SK-N-SH (cell line): Measurements from ENCODE around the gene PAQR5.
A peak's percentile ranks its signal among the peaks of the same experiment; 100 is the strongest.

Experiments used
- ELF1 ChIP-seq: IDR thresholded peaks from 2 replicates; pipeline ENCODE4 v1.4.0; 2012
- GABPA ChIP-seq: IDR thresholded peaks from 2 replicates; pipeline ENCODE4 v1.4.0; 2012; ENCODE audit warnings: low read depth, mild to moderate bottlenecking
- NRF1 ChIP-seq: IDR thresholded peaks from 2 replicates; pipeline ENCODE4 v1.6.1; 2012; ENCODE audit warnings: low read depth, mild to moderate bottlenecking, low read length
- RAD21 ChIP-seq: IDR thresholded peaks from 2 replicates; pipeline ENCODE4 v1.6.1; 2012; ENCODE audit warnings: mild to moderate bottlenecking, low read length
- SIN3A ChIP-seq: IDR thresholded peaks from 2 replicates; pipeline ENCODE4 v1.6.1; 2012; ENCODE audit warnings: low read depth, mild to moderate bottlenecking, low read length, moderate library complexity, borderline replicate concordance
- TCF12 ChIP-seq: IDR thresholded peaks from 2 replicates; pipeline ENCODE4 v1.4.0; 2012
- TEAD4 ChIP-seq: IDR thresholded peaks from 2 replicates; pipeline ENCODE4 v1.4.0; 2012; ENCODE audit warnings: mild to moderate bottlenecking, borderline replicate concordance; ENCODE audit not compliant: insufficient read depth
- YY1 ChIP-seq: IDR thresholded peaks from 2 replicates; pipeline ENCODE4 v1.4.0; 2012; ENCODE audit warnings: low read depth, mild to moderate bottlenecking
- TF ChIP-seq, protein P1 (sequence below): IDR thresholded peaks from 2 replicates; pipeline ENCODE4 v1.4.0; 2012; ENCODE audit warnings: low read depth, borderline replicate concordance
- TF ChIP-seq, protein P2 (sequence below): fragments of 200-600 bp; sonication (generic); IDR thresholded peaks from 2 replicates; pipeline ENCODE4 v1.6.1; 2017; ENCODE audit warnings: antibody characterized with exemption, mild to moderate bottlenecking, moderate library complexity
- TF ChIP-seq, protein P3 (sequence below): IDR thresholded peaks from 2 replicates; pipeline ENCODE4; 2012
- TF ChIP-seq, protein P4 (sequence below): IDR thresholded peaks from 2 replicates; pipeline ENCODE4 v1.4.0; 2012; ENCODE audit warnings: low read depth, borderline replicate concordance
- TF ChIP-seq, protein P5 (sequence below): fragments of 150-350 bp; IDR thresholded peaks from 2 replicates; pipeline ENCODE4 v1.6.1; 2017; ENCODE audit warnings: antibody characterized with exemption, low read length, low read depth, borderline replicate concordance

DNA sequence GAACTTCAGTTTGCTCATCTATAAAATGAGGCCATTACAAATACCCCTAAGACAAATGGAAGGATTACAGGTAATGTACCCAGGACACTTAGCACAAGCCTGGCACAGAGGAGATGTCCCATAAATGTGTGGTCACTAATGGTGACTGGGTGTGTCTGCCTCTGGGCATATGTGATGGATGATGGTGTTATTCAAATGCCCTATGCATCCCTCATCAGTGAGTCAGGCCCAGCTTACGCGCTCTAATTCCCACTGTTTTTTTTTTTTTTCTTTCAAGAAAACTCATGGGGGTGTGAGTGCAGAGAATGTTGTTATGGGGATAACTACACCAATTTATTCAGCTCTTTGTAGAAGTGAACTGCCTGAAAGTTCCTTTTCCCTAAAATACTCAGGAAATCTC, 91.9 kb downstream of the PAQR5 start:
- TF ChIP-seq, protein P1, sequence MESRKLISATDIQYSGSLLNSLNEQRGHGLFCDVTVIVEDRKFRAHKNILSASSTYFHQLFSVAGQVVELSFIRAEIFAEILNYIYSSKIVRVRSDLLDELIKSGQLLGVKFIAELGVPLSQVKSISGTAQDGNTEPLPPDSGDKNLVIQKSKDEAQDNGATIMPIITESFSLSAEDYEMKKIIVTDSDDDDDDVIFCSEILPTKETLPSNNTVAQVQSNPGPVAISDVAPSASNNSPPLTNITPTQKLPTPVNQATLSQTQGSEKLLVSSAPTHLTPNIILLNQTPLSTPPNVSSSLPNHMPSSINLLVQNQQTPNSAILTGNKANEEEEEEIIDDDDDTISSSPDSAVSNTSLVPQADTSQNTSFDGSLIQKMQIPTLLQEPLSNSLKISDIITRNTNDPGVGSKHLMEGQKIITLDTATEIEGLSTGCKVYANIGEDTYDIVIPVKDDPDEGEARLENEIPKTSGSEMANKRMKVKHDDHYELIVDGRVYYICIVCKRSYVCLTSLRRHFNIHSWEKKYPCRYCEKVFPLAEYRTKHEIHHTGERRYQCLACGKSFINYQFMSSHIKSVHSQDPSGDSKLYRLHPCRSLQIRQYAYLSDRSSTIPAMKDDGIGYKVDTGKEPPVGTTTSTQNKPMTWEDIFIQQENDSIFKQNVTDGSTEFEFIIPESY, result no peak
- TF ChIP-seq, protein P2, sequence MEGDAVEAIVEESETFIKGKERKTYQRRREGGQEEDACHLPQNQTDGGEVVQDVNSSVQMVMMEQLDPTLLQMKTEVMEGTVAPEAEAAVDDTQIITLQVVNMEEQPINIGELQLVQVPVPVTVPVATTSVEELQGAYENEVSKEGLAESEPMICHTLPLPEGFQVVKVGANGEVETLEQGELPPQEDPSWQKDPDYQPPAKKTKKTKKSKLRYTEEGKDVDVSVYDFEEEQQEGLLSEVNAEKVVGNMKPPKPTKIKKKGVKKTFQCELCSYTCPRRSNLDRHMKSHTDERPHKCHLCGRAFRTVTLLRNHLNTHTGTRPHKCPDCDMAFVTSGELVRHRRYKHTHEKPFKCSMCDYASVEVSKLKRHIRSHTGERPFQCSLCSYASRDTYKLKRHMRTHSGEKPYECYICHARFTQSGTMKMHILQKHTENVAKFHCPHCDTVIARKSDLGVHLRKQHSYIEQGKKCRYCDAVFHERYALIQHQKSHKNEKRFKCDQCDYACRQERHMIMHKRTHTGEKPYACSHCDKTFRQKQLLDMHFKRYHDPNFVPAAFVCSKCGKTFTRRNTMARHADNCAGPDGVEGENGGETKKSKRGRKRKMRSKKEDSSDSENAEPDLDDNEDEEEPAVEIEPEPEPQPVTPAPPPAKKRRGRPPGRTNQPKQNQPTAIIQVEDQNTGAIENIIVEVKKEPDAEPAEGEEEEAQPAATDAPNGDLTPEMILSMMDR, result no peak
- TF ChIP-seq TEAD4 (no peak), ELF1 (no peak), TCF12 (no peak), YY1 (no peak), RAD21 (no peak), NRF1 (no peak), SIN3A (no peak), GABPA (no peak)
- TF ChIP-seq, protein P3, sequence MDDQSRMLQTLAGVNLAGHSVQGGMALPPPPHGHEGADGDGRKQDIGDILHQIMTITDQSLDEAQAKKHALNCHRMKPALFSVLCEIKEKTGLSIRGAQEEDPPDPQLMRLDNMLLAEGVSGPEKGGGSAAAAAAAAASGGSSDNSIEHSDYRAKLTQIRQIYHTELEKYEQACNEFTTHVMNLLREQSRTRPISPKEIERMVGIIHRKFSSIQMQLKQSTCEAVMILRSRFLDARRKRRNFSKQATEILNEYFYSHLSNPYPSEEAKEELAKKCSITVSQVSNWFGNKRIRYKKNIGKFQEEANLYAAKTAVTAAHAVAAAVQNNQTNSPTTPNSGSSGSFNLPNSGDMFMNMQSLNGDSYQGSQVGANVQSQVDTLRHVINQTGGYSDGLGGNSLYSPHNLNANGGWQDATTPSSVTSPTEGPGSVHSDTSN, result peak; percentile 50; the same call in 1 of the 2 replicates
- TF ChIP-seq, protein P4, sequence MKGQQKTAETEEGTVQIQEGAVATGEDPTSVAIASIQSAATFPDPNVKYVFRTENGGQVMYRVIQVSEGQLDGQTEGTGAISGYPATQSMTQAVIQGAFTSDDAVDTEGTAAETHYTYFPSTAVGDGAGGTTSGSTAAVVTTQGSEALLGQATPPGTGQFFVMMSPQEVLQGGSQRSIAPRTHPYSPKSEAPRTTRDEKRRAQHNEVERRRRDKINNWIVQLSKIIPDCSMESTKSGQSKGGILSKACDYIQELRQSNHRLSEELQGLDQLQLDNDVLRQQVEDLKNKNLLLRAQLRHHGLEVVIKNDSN, result no peak
- TF ChIP-seq, protein P5, sequence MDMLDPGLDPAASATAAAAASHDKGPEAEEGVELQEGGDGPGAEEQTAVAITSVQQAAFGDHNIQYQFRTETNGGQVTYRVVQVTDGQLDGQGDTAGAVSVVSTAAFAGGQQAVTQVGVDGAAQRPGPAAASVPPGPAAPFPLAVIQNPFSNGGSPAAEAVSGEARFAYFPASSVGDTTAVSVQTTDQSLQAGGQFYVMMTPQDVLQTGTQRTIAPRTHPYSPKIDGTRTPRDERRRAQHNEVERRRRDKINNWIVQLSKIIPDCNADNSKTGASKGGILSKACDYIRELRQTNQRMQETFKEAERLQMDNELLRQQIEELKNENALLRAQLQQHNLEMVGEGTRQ, result no peak
